Measurements from ENCODE around the gene NECAP2. TPM values are rescaled to one million over a fixed set of nuclear protein-coding genes. Genes with fewer than 3 reads are reported as not detected.

NECAP2 gene
- polyA plus RNA-seq, 1 of the 3 experiments (the other 2 are of a cell fraction): 100.0 TPM

GRCh38 chr1:16393570-16394521 is 46.7 kb upstream of the NECAP2 start:
- H4K20me1 ChIP-seq (ENCODE audit: insufficient read depth): peaks cover 53% of the 10 kb centered on the region

More at GRCh38 chr1:16393570-16394521, 46.7 kb upstream of the NECAP2 start:
- Histone ChIP-seq H3K27ac (ENCODE audit: low read depth in 2 of 2, low read length in 1 of 2) (no peak overlapping the region; a peak in 1 of 4 replicates), H3F3A (replicated peaks; ENCODE audit: insufficient read depth) (peaks cover 2% of the 10 kb centered on the region), H3K27me3 (ENCODE audit: insufficient read depth) (no peaks in the 10 kb centered on the region), H2AFZ (ENCODE audit: low read depth) (no peak overlapping the region), H3K4me2 (no peak overlapping the region), H3K4me1 (ENCODE audit: control insufficient read depth in 1 of 2, insufficient read depth in 2 of 2, low read depth in 1 of 2, low read length in 1 of 2) (peaks cover 12 to 18% of the 10 kb centered on the region in 2 experiments; a peak in 3 of 4 replicates), H3K9me2 (no peaks in the 10 kb centered on the region), H3K9me3 (no peaks in the 10 kb centered on the region), H3K36me3 (replicated peaks in 1 of 2; ENCODE audit: control insufficient read depth in 1 of 2, insufficient read depth in 2 of 2, low read length in 1 of 2) (peaks cover 12 to 44% of the 10 kb centered on the region in 2 experiments), H3K4me3 (ENCODE audit: low read depth in 2 of 2, low read length in 1 of 2) (no peak overlapping the region), H3K79me2 (ENCODE audit: insufficient read depth) (peaks cover 76% of the 10 kb centered on the region), H3K9ac (no peak overlapping the region)
- no peak for DNase-seq
- TF ChIP-seq CTCF (IDR thresholded peaks at IDR 0.05): 0 out of 2 replicates have a peak, but pooled peaks have one; percentile 9
- TF ChIP-seq REST (IDR thresholded peaks at IDR 0.05; ENCODE audit: low read depth, low read length): no peak
- no peak for TF ChIP-seq RFX5 (IDR thresholded peaks at IDR 0.05; ENCODE audit: low read length)
- TF ChIP-seq CHD2 (IDR thresholded peaks at IDR 0.05; ENCODE audit: low read length, partially characterized antibody): no peak
- 86% methylated on average over 10 of the region's 10 CpGs for WGBS (ENCODE audit: low lambda C conversion rate)
- ChIA-PET CTCF (interaction anchor here (0.6 to 1.7 kb wide), 4 partner anchors 31 to 105 kb away, joined by 3 to 6 read pairs (median 4); partner anchors contain the start of gene NECAP2), POLR2A (interaction anchor here (0.5 to 1.2 kb wide), 2 partner anchors 9 to 13 kb away, joined by 3 to 4 read pairs; no protein-coding TSS in a partner anchor)

Data from SK-N-SH (cell line).